Measurements from ENCODE around the gene TPST1.

DNA sequence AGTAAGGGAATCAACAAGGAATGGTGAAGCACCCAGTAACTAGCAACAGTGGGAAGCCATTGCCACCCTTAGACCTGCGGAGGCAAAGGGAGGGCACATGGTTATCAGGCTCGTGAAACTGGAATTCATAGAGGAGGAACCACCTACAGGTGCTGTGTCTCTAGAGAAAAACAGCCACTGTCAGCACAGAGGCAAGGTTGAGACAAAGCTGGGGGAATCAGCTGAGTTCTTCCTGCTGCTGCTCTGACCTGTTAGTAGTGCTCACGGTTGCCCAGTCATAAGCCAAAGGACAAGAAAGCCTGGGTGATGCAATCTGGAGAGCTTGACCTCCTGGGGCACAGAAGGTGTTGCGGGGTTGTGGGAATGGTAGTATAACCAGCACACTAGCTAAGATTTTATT is 110.1 kb downstream of the TPST1 start:
- no peak for TF ChIP-seq CTCF (conservative IDR thresholded peaks at IDR 0.05; ENCODE audit: low read length)
- TF ChIP-seq EZH2phosphoT487 (IDR thresholded peaks at IDR 0.05; ENCODE audit: borderline replicate concordance): no peak
